GM10266 (cell line): ENCODE results near the gene LOXHD1.

Experiments
- DNase-seq: peaks from one replicate; pipeline ENCODE4 v3.0.0; 2012; ENCODE audit errors: extremely low spot score
- TF ChIP-seq, protein P1 (sequence below): IDR thresholded peaks from 2 replicates; pipeline ENCODE4 v1.5.1; 2012; ENCODE audit warnings: mild to moderate bottlenecking, low read depth; ENCODE audit not compliant: control insufficient read depth, insufficient read depth; ENCODE audit errors: missing control alignments

LOXHD1 gene

DNA sequence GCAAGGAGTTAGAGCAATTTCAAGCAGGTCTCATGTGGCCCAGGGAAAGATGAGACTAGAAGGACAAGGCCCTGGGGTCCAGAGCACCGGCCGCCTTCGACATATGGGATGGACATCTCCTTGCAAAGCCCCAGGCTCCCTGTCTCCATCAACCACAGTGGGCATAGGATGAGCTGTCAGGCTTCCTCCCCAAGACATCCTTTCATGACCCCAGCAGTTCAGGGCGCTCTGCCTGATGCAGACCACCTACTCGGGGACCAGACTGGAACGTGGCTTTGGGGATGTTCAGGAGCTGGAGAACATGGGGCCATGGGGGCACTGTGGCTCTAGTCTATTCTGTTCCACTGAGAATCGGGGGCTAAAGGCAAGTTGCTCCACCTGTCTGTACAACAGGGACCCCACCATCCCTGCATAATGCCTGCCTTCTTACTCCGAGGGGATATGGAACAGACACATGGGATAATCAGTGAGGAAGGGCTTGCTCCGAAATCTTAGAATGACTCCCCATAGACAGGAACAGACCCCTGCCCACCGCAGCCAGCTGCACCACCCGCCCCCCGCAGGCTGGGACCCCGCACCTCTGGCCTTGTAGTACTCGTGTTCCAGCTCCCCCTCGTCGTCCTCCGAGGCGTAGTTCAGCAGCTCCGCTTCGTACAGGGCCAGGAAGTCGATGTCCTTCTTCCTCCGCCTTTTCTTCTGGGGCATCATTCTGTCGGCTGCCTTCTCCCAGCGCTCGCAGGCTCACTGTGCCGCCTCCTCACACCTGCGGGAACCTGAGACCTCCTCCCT is 500 bp downstream of the LOXHD1 start:
- DNase-seq: no peak
- TF ChIP-seq, protein P1, sequence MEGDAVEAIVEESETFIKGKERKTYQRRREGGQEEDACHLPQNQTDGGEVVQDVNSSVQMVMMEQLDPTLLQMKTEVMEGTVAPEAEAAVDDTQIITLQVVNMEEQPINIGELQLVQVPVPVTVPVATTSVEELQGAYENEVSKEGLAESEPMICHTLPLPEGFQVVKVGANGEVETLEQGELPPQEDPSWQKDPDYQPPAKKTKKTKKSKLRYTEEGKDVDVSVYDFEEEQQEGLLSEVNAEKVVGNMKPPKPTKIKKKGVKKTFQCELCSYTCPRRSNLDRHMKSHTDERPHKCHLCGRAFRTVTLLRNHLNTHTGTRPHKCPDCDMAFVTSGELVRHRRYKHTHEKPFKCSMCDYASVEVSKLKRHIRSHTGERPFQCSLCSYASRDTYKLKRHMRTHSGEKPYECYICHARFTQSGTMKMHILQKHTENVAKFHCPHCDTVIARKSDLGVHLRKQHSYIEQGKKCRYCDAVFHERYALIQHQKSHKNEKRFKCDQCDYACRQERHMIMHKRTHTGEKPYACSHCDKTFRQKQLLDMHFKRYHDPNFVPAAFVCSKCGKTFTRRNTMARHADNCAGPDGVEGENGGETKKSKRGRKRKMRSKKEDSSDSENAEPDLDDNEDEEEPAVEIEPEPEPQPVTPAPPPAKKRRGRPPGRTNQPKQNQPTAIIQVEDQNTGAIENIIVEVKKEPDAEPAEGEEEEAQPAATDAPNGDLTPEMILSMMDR: no peak

DNA sequence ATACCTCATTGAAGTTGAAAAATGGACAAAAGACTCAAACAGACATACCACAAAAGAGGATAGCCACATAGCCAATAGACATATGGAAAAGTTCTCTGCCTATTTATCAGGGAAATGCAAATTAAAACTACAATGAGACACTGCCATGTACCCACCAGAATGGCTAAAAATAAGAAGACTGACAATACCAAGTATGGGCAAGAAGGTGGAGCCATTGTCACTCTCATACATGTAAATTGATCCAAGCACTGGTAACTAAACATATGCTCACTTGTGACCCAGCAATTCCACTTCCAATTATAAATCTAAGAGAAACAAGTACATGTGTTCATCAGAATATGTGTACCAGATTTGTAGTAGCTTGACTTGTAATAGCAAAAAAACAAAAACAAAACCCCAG is 4.6 kb downstream of the LOXHD1 start:
- TF ChIP-seq, protein P1: no peak
- DNase-seq: no peak

DNA sequence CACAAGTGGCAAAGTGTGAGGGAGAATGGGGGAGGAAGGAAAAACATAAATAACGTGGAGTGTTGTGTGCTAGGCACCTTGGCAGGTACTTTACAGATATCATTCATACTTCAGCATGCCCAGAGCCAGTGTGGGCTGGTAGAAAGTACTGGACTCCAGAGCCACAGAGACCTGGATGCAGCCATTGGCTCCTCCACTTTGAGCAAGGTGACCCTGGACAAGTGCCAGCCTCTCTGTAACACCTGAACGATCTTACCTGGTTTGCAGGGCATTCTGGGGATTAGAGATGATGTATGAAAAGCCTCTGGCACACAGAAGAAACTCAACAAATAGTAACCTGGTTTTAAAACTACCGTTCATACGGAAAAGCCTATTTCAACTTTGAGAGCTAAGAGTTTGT is 6.3 kb downstream of the LOXHD1 start:
- no peak for DNase-seq
- TF ChIP-seq, protein P1: no peak

DNA sequence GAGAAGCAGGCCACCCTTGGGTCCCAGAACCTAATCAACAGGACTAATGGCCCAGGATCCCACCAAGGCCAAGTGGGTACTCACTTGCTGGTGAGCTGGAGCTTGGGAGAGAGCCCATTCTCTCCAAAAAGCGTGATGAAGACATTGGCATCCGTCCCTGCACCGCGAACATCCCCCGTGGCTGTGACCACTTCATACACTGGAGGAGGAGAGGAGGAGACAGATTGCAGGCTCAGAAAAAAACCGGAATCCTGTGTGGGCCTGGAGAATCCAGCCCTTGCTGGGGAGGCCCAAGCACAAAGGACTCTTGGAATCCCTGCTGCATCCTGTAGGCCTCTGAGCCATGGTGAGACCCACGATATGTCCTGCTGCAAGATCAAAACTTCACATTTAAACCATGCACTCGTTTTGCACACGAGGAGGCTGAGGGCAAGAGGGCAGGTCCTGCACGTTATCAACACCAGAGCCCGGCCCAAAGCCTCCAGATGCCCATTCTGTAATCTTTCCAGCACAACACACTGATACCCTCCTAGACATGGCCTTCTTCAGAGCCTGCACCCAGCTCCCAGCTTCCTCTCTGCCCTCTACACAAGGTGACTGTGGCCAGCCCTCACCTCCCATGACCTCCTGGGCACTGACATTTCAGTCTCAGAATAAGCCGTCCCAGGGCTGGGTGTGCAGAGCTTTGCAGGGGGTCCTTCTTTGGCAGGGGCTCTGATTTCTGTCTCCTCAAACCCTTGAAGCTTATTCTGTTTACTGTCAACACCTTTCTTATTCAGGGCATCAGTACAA is 7.8 kb downstream of the LOXHD1 start:
- TF ChIP-seq, protein P1: no peak
- DNase-seq: no peak

GRCh38 chr18:46646468-46646867 is 10.6 kb downstream of the LOXHD1 start:
- TF ChIP-seq, protein P1: no peak
- DNase-seq: no peak

DNA sequence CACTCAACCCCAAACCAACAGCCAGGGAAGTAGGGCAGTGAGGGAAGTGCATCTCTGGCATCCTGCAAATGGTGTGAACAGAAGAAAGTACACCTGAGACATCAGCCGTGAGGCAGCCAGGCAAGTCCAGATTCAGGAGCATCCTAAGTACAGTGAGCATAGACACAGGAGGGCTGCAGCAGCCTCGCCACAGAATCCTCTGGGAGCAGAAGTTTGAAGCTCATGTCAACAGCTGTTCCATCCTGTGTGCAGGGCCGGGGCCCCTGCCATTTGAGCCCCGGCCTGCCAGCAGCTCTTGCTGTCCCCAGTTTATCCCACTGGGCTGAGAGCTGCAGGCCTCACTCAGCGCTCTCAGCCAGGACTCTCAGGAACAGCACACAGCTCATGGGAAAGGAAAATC is 14.5 kb downstream of the LOXHD1 start:
- DNase-seq: no peak
- TF ChIP-seq, protein P1: no peak

GRCh38 chr18:46641917-46642316 is 15.1 kb downstream of the LOXHD1 start:
- TF ChIP-seq, protein P1: no peak
- no peak for DNase-seq
